Measurements from ENCODE around the gene SDK1. TPM values are rescaled to one million over a fixed set of nuclear protein-coding genes. Genes with fewer than 3 reads are reported as not detected.

SDK1 gene
- total and polyA plus RNA-seq, 2 experiments from 2014 or later: 2.1 to 10.0 TPM

- peaks cover 5% of the 10 kb centered on the region for H3K27me3 Mint-ChIP-seq (ENCODE audit: insufficient read depth, low read depth, poor library complexity)
- H3F3A ChIP-seq (replicated peaks; ENCODE audit: low read depth): no peaks in the 10 kb centered on the region
Observed at GRCh38 chr7:3961857-3962503, 660.9 kb downstream of the SDK1 start.

More at GRCh38 chr7:3961857-3962503, 660.9 kb downstream of the SDK1 start:
- H3K36me3 ChIP-seq (ENCODE audit: insufficient read depth): no peaks in the 10 kb centered on the region
- no peak overlapping the region for H3K27ac ChIP-seq (ENCODE audit: low read depth)
- DNase-seq (ENCODE audit: low spot score) (no peak), ATAC-seq (no peak)
- Mint-ChIP-seq H3K4me3 (no peak overlapping the region), H3K27ac (no peak overlapping the region), H3K9me3 (no peaks in the 10 kb centered on the region), H3K4me1 (no peaks in the 10 kb centered on the region; the same call in 2 of the 3 replicates), H3K36me3 (ENCODE audit: low read depth) (peaks cover 3% of the 10 kb centered on the region; the same call in 1 of the 3 replicates)
- no peak overlapping the region for H2AFZ ChIP-seq
- no peaks in the 10 kb centered on the region for H3K9me2 ChIP-seq (ENCODE audit: insufficient read depth)
- H3K4me3 ChIP-seq: no peak overlapping the region
- H3K27me3 ChIP-seq (ENCODE audit: insufficient read depth): no peaks in the 10 kb centered on the region
- H3K4me2 ChIP-seq: no peak overlapping the region
- no peaks in the 10 kb centered on the region for H3K79me2 ChIP-seq (replicated peaks; ENCODE audit: insufficient read depth)
- TF ChIP-seq ETS1 (IDR thresholded peaks at IDR 0.05) (no peak), ZNF114 (CRISPR knock-in tag; IDR thresholded peaks at IDR 0.05) (no peak), CREB1 (CRISPR knock-in tag; IDR thresholded peaks at IDR 0.05; ENCODE audit: low read depth) (no peak), ZNF331 (CRISPR knock-in tag; IDR thresholded peaks at IDR 0.05; ENCODE audit: low read depth) (no peak), EZH2phosphoT487 (IDR thresholded peaks at IDR 0.05; ENCODE audit: unreplicated experiment) (no peak), REST (IDR thresholded peaks at IDR 0.05; ENCODE audit: unreplicated experiment) (no peak), POLR2AphosphoS5 (IDR thresholded peaks at IDR 0.05; ENCODE audit: low read depth) (no peak), EZH2 (IDR thresholded peaks at IDR 0.05; ENCODE audit: low read depth, unreplicated experiment) (no peak), NANOG (IDR thresholded peaks at IDR 0.05; ENCODE audit: borderline replicate concordance) (no peak), ZNF462 (CRISPR knock-in tag; IDR thresholded peaks at IDR 0.05) (no peak), STAT1 (IDR thresholded peaks at IDR 0.05; ENCODE audit: unreplicated experiment) (no peak), JUNB (IDR thresholded peaks at IDR 0.05; ENCODE audit: unreplicated experiment) (no peak), CTCF (conservative IDR thresholded peaks at IDR 0.05; ENCODE audit: low read depth in 2 of 2) (no peak)
- H4K20me1 ChIP-seq (replicated peaks; ENCODE audit: insufficient read depth): no peaks in the 10 kb centered on the region
- H3K4me1 ChIP-seq (ENCODE audit: insufficient read depth): no peaks in the 10 kb centered on the region

Measured in GM23338 (cell line).